ENCODE measurements around the gene SPDYE16.
"Not testable (repeated sequence)": the region's sequence is repeated elsewhere in the genome, so short reads cannot be mapped to it uniquely, and the experiment has no call there.

Gene SPDYE16, protein sequence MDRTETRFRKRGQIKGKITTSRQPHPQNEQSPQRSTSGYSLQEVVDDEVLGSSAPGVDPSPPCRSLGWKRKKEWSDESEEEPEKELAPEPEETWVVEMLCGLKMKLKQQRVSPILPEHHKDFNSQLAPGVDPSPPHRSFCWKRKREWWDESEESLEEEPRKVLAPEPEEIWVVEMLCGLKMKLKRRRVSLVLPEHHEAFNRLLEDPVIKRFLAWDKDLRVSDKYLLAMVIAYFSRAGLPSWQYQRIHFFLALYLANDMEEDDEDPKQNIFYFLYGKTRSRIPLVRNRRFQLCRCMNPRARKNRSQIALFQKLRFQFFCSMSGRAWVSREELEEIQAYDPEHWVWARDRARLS

GRCh38 chr7:76543197-76543596 is at the start of gene SPDYE16:
SPDYE16 (minus strand) TSS chr7:76543297; CDS start chr7:76541459, 1,838 bp downstream.
- DNase-seq: not testable (repeated sequence)

DNA sequence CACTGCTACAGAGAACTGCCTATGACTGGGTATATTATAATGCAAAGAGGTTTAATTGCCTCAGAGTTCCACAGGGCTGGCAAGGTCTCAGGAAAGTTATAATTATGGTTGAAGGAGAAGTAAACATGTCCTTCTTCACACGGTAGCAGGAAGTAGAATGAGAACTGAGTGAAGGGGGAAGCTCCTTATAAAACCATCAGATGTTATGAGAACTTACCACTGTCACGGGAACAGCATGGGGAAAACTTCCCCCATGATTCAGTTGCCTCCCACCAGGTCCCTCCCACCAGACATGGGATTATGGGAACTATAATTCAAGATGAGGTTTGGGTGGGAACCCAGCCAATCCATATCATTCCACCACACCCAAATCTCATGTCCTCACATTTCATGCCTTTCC is 49.6 kb upstream of the SPDYE16 start:
- DNase-seq: not testable (repeated sequence)

GRCh38 chr7:76591602-76592304 is 48.7 kb upstream of the SPDYE16 start:
- DNase-seq: not testable (repeated sequence)

- DNase-seq: not testable (repeated sequence)
These were observed 47.9 kb upstream of the SPDYE16 start for GRCh38 chr7:76591033-76591432.

- not testable (repeated sequence) for DNase-seq
These were observed 45.5 kb upstream of the SPDYE16 start for GRCh38 chr7:76588586-76588985.

GRCh38 chr7:76586585-76587315 is 43.7 kb upstream of the SPDYE16 start:
- peak in 1 of 2 experiments; percentile 29 for DNase-seq

- not testable (repeated sequence) for DNase-seq
These were observed 40.7 kb upstream of the SPDYE16 start for GRCh38 chr7:76583636-76584281.

DNA sequence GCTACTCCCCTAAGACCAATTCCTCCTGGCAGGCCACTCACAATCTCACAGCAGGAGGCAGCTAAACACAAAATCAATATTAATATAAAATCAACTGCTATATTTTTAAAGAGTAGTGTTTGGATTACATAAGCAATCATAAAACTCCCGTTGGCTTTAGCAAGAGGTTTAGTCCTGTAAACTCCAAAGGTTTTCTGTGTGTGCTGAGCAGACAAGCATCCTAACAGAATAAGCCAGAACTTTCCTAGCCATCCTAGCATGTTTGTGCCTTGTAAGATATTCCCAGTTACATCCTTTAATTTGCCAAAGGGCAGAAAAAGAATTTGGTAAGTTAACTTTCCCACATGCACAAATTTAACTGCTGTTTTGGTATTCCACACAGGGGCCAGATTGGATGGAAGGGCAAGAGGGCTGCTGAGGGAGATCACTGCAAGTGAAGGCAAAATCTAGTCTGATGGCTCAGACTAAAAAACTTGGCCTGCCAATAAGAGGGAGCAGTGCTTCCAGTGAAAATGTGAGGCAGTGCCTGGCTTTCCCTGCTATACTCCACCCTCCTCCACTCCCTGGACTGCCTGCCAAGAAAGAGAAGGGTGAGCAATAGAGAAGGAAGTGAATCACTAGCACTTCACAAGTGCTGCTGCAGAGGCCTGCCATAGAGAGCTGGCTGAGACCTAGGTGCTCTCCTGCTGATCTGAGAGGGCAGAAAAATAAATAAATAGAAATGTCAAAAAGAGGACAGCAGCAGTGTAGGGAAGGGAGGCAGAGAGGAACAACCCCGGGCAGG is 39.9 kb upstream of the SPDYE16 start:
- peak in 1 of 2 experiments; percentile 50 for DNase-seq

- not testable (repeated sequence) for DNase-seq
These were observed 33.0 kb upstream of the SPDYE16 start for GRCh38 chr7:76575919-76576655.

- DNase-seq: not testable (repeated sequence)
These were observed 32.3 kb upstream of the SPDYE16 start for GRCh38 chr7:76575431-76575830.

GRCh38 chr7:76572296-76572695 is 29.2 kb upstream of the SPDYE16 start:
- not testable (repeated sequence) for DNase-seq

DNA sequence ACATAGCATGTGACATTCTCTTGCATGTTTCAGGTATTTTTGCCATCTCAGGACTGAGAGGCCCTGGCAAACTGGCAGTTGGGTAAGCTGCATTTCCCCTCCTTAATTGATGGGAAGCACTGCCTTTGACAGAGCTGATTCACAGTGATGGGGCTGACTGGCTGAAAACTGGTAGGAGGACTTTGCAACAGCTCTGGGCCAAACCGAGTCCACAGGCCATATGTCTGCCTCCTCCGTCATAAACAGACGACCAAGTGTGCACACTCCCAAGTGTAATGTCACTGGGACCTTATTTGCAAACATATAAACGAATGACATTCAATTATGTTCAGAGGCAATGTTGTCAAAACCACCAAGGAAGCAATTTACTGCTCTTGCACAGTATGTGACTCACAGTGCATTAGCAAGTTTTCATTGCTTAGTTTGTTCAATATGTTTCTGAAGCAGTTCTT is 27.3 kb upstream of the SPDYE16 start:
- peak in 1 of 2 experiments; percentile 52 for DNase-seq

DNA sequence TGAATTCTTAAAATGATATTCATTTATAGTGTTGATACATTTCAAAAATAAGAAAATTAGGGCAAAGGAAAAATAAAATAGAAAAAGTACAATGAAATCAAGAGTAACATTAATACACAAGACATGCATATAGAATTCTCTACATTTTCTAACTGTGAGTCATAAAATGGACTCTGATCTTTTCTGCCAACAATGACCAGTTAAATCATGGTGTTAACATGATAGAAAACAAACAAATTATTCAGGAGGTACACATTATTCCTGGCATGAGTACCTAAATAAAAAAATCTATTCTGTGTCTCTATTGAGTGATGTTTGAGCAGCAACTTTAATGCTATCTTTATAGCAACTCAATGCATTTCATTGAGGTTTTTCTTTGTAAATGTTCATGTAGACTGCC is 25.6 kb upstream of the SPDYE16 start:
- DNase-seq: peak; percentile 23 to 76

GRCh38 chr7:76567753-76568152 is 24.7 kb upstream of the SPDYE16 start:
- DNase-seq: not testable (repeated sequence)

GRCh38 chr7:76567311-76567710 is 24.2 kb upstream of the SPDYE16 start:
- not testable (repeated sequence) for DNase-seq

DNA sequence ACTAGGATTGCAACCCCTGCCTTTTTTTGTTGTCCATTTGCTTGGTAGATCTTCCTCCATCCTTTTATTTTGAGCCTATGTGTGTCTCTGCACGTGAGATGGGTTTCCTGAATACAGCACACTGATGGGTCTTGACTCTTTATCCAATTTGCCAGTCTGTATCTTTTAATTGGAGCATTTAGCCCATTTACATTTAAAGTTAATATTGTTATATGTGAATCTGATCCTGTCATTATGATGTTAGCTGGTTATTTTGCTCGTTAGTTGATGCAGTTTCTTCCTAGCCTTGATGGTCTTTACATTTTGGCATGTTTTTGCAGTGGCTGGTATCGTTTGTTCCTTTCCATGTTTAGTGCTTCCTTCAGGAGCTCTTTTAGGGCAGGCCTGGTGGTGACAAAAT is 21.9 kb upstream of the SPDYE16 start:
- not testable (repeated sequence) for DNase-seq

DNA sequence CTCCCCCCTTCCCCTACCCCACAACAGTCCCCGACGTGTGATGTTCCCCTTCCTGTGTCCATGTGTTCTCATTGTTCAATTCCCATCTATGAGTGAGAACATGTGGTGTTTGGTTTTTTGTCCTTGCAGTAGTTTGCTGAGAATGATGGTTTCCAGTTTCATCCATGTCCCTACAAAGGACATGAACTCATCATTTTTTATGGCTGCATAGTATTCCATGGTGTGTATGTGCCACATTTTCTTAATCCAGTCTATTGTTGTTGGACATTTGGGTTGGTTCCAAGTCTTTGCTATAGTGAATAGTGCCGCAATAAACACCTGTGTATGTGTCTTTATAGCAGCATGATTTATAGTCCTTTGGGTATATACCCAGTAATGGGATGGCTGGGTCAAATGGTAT is 18.2 kb upstream of the SPDYE16 start:
- not testable (repeated sequence) for DNase-seq

DNA sequence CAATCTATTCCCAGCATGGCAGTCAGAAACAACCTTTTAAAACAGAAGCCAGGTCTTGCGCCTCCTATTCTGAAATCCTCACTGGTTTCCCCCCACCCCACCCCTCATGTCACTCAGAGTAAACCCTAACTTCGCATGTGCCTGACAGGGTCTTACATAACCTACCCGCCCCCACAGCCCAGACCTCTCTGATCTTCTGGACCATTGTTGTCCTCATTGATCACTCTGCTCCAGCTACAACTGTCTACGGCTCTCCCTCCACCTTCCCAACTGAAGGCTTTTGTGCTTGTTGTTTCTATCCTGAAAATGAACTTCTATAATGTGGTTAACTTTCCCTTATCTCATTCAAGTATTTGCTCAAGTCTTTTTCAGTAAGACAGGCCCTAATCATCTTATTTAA is 17.1 kb upstream of the SPDYE16 start:
- not testable (repeated sequence) for DNase-seq

GRCh38 chr7:76559685-76560084 is 16.6 kb upstream of the SPDYE16 start:
- DNase-seq: not testable (repeated sequence)

DNA sequence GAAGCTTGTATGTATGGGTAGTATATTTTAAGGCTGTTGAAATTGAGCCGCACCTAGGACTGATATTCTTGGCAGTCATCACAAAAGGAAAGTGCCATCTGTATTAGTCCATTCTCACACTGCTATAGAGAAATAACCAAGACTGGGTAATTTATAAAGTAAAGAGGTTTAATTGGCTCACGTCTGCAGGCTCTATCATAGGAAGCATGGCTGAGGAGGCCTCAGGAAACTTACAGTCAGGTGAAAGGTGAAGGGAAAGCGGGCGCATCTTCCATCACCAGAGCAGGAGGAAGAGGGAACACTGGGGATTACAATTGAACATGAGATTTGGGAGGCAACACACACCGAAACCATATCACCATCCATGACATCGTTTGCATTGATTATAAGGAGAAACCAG is 8.9 kb upstream of the SPDYE16 start:
- DNase-seq: not testable (repeated sequence)

- not testable (repeated sequence) for DNase-seq
These were observed 6.8 kb upstream of the SPDYE16 start for GRCh38 chr7:76549855-76550248.
